HG02973 (cell line): ENCODE measurements around the gene SKP1.

Source experiments
- ATAC-seq: cut with Tn5 transposase; IDR thresholded peaks from one replicate; pipeline ENCODE4 v1.9.1; 2021; ENCODE audit warnings: moderate library complexity; ENCODE audit not compliant: unreplicated experiment

The SKP1 gene

DNA sequence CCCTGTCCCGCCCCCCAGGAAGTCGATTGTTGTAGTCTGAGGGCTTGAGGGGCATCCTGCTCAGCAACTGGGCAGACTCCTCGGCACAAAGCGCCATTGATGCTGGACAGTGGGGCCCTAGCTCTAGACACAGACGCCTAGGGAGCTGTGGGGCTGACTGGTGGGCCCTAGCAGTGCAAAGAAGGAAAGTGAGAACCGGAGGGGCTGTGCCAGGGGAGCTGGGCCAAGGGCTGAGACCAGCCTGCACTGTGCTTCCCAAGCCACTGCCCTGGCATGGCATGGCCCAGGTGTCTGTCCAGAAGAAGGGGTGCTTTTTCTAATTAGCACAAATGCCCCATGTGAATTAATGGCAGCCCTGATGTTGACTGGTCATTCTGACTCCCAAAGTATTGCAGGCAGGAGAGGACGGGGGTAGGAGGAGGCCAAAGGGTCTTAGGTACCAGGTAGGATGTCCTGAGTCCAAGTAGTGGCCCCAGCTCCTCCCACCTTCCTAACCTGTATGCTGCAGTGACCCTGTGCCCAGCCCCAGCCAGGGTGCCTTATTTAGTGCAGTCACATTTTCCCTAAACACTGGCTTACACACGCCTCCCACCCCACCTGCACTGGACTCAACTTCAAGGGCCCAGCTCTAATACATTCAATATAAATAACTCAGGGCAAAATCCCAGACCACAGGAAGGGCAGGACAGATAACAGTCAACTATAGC, 46.4 kb downstream of the SKP1 start:
- no peak for ATAC-seq

DNA sequence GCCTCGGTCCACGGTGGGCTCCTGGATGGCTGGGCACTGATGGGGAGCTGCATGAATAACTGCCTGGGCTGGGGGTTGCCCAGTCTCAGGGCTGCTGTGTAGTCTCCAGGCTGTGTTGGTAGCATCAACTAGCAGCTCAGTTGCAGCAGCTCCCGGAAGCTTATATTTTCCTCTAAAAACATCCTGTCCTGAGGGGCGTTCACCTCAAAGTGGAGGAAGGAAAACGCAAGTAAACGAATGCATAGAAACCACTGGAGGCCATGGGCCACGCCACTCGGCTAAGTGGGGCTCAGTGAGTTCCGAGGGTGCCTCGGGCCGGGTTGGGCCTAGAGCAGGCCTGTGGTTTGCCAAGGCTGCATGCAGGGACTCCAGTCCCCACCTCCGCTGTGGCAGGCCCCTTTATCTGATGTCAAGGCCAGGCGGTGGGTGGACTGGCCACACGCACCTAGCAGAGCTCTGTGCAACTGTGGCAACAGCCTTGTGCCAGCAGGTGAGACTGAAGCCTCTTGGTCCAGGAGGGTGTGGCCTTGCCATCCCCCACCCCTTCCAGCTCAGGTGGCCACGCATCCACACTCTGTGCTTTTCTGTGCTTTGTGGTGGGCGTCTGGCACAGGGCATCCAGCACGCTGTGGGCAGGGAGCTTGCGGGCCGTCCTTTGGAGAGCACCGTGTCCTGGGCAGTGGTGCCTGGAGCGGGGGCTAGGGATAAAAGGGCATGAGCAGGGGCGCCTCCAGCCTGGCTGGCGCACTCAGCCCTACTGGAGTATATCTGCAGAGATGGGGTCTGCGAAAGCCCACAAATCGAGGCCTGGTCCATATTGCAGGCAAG, 47.1 kb downstream of the SKP1 start:
- no peak for ATAC-seq

DNA sequence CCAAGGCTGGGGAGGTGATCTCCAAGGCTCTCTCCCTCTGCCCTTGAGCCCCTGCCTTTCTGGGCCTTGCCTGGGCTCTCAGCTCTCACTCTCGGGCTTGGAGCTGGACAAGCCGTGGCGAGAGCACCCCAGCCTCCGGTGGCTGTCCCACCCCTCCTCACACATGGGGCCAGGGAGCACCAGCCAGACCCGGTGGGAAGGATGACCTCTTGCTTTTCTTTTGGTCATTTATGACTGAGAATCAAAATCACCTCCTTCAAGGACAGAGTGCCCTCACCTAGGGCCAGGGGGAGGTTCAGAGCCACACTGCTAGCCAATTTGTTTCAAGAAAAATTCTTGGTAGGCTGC, 48.1 kb downstream of the SKP1 start:
- ATAC-seq, result no peak

DNA sequence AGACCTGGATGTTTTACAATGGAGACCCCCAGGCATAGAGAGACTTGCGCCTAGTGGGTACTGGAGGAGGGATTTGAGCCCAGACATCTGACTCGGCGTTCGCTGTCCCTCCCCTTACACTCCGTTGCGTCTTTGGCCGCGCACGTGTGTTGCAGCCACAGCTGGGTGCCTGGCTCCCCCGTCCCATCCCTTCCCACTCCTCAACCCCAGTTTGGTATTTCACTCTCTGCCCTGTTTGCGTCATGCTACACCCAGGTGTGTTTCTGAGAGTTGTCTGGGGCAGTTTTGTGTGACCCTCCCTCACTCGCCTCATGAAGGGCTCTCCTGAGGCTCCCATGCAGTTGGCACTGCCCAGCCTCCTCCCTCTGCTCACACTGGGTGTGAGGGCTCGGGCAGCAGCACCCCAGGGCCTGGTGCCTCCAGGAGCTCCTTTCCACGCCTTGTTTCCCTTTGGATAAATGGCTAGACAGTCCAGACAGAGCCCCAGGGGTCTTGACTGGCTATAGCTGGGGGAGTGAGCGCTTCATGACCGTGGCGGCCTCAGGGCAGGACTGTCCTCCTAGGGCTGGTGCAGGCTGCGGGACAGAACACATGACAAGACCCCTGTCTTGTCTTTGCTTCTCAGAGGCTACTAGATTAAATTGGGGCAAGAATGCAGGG, 48.6 kb downstream of the SKP1 start:
- no peak for ATAC-seq

DNA sequence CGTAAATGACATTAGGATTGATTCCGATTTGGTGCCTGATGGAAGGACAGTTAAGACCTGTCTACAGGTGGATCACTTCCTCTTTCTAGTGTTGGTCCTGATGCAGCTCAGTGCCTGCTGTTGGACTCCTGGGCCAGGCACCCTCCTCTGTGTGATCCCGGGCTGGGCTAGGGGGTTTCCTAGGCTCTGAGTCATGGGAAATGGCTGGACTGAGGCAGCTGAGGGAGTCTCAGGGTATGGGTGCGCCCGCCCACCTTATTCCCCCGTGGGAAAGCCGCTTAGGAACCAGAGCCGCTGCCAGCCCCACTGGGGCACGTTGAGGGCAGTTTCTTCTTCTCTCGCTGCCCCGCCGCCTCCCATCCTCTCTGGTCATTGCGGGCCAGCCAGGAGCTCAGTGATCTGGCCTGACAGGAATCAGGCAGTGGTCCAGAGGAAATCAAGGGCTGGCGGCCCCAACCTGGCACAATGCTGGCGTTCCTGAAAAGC, 49.3 kb downstream of the SKP1 start:
- no peak for ATAC-seq

DNA sequence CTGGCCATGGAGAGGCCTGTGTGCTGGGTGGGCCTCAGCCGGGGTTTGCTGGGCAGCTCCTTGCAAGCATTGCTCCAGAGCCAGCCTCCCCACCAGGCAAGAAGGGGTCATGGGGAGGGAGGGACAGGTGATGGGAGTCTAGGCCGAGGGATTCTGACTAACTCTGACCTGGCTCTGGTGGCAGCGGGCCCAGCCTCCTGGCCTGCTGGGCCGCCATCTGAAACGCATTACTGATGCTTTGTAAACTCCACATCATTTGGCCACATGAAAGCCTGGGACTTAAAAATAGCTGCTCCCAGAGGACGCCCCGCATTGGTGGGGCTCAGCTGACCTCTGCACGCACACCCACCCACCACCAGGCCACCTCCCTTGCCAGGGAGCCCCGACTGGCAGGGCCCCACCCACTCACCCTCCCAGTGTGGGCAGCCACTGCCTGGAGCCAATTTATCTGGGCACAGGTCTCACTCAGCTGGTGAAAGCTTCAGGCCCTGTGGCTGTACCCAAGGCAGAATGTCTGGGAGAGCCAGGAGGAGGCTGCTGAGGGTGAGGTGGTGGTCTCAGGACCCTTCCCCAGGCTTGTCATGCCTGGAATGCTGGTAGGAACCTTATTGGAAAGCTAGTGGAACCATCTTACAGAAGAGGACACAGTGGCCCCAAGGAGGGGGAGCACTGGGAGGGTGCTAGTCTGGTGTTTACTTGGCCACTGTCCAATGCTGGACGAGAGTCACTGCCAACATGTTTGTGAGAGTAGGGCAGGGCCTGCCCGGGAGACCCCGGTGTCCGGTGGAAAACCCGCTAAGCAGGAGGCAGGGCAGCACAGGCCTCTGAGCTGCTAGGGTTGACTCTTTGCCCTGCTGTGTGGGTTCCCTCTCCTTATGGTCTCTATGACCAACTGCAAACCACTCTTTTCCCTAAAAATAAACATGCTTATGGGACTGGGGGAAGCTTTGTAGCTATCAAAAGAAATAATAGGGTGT, 51.4 kb downstream of the SKP1 start:
- no peak for ATAC-seq

DNA sequence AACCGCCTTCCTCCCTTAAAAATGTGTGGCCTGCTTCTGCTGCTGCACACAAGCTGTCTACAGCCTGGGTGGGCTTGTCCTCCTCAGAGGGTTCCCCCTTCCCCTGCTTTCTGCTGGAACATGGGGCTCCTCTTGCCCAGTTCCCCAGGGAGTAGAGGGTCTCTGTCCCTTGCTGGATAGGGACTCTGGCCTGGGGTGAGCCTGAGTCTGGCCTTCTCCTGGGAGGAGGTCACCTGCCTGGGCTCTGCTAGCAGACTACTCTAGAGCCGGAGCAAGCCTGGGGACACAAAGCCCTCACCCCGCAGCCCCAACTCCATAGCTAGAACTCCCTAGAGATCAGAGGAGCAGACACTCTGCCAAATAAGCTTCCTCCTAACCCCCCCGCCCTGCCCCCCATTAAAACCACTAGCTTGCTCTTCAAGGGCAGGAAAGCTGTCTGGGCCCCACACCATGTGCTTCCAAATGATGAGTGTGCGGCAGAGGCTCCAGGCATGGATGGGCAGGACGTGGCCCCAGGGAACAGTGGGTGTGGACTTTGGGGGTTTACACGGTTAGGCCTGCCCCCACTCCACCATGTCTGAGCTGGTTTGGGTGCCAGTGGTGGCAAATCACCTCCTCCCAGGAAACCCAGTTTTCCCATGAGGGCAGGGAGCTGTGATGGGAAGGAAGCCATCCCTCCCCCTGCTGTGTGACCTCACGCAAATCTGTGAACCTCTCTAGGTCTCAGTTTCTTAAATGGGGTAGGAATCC, 52.3 kb downstream of the SKP1 start:
- no peak for ATAC-seq

DNA sequence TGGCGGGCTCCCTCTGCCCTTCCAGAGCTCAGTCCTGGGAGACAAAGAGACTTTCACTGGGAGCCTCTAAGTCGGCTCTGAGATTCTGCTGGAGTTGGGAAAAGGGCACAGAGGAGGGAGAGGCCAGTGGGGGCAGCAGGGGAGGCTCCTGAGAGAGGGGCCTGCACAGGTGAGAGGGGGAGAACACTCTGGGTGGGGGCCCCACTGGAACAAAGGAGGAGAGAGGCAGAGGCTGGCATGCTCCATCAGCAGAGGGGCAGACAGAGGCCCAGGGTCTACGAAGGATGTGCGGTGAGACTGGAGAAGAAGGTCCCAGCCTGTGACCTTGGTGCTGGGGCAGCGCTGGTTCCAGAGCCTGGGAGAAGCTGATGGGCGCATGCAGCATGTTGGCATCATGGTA, 53.4 kb downstream of the SKP1 start:
- ATAC-seq, result no peak

DNA sequence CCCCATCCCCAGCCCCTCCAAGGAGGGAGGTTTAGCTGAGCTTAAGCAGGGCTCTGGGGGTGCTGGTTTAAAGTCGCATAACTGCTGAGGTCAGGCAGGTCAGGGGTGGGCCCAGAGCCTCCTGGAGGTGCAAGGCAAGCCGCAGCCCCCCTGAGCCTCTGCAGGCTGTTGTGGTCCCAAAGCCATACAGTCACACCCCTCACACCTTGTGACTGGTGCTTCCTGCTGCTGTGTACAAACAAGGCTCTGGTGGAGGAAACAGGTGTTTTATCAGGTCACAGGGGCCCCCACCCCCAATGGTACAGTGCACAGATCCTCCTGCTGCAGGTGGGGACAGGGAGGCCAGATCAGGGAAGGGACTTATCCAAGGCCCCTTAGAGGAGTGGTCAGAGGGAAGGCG, 54.2 kb downstream of the SKP1 start:
- ATAC-seq, result no peak

DNA sequence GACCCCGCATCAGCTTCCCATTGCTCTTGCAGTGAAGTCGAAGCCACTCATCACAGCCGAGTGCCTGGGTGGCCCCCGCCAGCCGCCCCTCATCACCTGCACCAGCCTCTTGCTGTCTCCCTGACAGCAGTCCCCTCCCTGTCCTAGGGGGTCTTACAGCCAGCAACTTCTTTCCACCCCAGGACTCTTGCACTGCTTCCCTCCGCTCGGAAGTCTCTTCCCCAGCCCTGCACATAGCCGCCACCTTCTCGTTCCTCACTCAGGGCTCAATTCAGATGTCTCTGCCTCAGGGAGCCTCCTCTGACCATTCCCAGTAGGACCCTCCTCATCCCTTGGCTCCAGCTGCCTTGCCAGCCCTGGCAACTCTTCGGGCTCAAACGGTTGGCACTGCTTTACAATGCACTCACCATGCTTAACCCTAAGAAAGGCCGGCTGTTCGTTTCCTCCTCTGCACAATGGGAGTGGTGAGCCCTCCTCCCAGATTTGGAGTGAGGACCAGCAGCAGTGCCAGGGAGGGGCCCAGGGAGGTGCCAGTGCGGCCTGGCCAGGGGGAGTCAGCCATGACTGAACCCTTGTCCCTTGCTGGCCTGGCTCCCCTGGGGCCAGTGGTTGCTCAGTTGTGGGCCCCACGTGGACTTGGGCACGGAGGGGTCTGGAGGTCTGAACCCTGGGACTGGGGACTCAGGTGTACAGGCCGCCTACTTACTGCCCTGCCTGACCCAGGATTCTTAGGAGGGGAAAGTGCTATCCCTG, 56.2 kb downstream of the SKP1 start:
- no peak for ATAC-seq

DNA sequence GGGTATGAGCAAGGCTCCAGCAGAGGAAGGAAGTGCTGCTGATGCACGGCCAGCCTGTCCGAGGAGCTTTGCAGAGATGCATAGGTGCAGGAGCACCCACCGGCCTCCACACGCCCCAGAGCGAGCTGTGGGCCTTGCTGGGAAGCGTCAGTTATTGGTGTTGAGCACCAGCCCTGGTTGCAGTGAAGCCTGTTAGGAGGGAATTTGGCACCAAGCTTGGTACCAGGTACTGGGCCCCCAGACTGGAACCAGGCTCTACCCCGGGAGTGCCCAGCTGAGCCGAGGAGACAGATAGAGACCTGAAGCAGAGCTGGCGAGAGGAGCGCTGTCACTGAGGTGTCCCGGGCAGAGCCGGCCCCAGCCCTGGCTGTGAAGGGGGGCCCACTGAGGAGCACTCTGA, 57.0 kb downstream of the SKP1 start:
- no peak for ATAC-seq

DNA sequence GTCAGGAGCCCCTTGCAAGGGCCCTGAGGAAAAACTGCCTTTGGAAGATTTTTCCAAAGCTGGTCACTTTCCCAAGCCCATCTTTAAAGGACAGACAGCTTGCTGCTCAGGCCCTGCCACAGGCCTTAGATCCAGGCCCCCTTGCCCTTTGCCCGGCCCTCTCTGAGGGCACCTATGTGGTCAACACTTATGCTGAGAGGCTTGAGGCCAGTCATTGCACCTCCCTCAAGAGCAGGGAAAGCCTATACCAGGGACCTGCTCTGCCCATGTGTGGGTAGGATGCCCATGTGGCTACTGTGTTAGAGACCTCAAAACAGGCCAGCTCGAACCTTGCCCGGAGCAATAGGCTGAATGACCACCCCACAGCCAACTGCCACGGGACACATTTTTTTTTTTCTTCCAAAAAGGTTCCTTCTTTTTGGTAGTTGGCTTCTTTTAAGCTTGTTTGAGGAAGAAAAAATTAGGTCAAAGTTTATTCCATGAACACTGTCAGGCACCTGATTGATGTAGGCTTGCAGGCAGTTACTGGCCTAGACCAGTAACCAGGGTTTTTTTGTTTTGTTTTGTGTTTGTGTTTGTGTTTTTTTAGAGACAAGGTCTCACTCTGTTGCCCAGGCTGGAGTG, 58.4 kb downstream of the SKP1 start:
- ATAC-seq, result no peak

DNA sequence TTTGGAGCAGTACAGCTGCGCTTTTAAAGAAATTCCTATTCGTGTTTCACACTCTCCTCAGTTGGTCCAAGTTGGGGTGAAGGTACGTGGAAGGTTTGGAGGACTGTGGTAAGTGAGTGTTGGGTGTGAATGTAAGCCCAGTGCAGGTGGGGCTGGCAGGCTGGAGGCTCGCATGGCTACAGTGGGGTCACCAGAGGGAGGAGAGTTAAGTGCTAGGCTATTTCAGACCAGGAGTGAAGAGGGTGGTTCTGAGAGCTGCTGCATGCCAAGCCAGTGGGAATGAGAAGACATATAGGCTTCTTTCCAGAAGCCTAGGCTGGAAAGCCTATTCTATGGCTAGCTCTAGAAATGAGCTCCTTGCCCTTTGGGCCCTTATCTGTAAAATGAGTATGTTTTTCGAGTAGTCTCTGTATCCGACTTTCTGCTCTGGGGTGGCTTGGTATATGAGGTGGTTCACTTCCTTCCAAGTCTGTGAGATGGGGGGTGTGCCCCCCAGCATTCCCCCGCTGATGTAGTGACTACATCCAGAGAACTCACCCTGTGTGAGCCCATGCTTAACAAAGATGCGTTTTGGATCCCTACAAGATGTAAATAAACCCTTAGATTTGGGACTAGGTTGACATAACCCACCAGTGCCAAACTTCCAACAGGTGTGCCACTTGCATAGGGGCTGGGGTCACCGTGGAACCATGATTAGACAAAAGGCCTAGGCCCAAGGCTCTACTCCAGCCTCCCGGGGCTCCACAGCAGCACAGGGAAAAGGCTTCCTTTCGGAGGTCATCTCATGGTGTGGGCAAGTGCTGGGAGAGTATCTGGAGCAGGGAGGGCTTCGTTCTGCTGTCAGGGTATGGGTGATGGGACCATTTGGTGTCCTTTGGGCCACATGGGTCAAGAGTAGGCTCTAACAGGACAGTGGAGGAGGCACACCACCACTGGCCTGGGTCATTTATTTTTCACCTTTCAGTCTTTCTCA, 59.7 kb downstream of the SKP1 start:
- no peak for ATAC-seq

DNA sequence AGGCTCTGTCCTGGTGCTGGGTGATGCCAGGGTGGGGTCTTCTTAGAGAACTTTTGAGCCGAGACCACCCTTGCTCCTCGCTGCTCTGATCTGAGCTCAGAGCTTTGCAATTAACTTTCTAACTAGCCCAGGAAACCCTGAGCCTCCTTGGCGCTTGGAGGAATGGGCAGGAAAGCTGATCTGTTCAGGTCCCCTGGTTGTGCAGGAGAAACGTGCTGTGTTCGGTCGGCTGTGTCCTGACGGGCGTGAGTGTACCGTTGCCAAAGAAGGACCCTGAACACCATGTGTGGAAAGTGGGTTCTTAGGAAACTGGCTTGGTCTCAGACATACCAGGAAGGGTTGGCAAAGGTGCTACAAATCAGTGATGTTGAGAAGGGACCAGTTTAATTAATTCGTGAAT, 60.5 kb downstream of the SKP1 start:
- no peak for ATAC-seq

DNA sequence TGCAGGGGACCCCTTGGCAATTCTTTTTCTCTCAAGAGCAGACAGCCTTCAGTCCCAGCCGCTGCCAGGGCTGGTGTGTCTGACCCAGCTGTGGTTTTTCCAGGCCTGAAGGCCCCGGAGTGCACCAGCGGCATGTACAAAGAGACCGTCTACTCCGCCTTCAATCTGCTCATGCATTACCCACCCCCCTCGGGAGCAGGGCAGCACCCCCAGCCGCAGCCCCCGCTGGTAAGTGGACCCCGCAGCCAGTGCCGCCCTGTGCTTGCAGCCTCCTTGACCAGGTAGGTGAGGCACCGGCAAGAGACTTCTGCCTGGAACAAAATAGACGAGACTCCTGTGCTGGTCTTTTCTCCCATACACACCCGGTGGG, 61.0 kb downstream of the SKP1 start:
- no peak for ATAC-seq

DNA sequence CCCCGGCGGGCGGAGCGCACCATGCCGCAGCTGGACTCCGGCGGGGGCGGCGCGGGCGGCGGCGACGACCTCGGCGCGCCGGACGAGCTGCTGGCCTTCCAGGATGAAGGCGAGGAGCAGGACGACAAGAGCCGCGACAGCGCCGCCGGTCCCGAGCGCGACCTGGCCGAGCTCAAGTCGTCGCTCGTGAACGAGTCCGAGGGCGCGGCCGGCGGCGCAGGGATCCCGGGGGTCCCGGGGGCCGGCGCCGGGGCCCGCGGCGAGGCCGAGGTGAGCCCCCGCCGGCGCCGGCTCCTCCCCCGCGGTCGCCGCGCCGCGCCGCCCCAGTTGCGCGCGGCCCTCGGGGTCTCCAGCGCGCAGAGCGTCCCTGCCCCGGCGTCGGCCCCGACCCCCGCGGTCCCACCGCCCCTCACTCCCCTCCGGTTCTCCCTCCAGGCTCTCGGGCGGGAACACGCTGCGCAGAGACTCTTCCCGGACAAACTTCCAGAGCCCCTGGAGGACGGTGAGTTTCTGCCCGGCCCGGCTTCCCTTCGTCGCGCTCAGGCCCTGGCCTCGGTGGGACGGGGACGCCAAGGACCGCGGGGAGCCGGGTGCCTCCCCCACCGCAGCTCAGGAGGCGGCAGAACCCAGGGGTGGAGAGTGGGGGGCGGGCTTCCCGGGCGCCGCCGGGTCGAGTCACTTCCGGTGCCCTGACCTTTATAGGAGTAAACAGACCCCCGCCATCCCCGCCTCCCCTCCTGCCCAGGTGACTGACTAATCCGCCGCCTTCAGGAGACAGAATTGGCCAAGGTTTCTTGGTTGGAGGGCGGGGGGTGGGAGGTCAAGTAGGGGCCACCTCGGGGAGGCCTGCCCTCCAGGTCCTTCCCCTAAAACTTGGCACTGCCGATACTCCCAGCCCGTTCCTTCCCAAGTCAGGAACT, 61.6 kb downstream of the SKP1 start:
- no peak for ATAC-seq
